ENCODE results near the gene MORN2.
"Not testable (repeated sequence)": the region's sequence is repeated elsewhere in the genome, so short reads cannot be mapped to it uniquely, and the experiment has no call there.

MORN2 gene

DNA sequence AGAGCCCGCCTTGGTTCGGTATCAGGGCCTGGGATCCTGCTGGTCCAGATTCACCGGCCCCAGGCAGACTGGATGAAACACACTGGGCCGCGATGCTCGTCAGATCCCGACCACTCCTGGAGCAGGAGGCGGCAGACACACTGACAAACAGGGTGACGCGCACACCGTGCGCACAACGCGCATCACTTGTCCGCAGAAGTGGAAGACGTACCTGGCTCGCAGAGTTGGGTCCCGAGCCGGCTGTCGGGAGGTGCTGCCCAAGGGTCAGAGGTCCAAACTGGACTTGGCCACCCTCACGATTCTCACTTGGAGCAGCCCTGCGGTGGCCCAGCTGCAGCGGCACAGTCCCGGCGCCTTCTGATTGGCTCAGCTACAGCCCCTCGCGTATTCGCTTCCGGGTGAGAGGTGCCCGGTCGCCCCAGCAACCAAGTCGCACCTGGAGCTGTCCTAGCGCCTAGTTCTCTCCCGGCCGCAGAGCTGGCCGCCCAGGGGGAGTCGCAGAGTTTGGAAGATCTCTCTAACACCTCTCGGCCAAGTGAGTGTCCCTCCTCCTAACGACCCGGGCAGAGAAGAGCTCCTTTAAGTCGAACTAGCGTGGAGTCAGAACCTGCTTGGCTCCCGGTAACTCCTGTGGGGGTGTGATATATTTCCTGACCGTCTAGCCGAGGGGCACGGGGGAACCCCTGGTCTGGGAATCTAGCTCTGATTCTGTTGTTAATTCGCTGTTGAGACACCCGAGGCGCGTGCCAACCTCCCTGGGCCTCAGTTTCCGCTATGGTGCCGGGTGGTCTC, at the start of gene MORN2, which contains the start of gene DHX57:
MORN2 (plus strand) TSS at position 401 of the 792 bp plus-strand sequence.
DHX57 (minus strand) TSS at position 359 of the 792 bp plus-strand sequence. CDS start 7,529 bp downstream, outside the sequence.
- peak; percentile 55 to 82 for DNase-seq

DNA sequence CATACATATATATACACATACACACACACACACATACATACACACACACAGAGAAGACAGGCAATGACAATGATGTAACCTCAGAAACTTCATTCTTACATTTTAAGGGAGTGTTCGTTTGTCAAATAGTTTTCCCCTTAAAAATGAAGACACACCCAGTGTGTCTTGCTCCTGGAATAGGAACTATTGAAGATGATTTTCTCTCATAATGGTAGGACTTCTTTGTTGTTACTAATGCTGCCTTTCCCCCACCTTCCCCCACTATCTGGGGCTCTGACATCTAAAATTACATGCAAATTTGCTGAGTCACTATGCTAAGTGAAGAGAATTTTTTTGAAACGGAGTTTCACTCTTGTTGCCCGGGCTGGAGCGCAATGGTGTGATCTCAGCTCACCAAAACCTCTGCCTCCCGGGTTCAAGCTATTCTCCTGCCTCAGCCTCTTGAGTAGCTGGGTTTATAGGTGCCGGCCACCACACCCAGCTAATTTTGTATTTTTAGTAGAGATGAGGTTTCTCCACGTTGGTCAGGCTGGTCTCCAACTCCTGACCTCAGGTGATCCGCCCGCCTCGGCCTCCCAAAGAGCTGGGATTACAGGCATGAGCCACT, 48.1 kb upstream of the MORN2 start:
- not testable (repeated sequence) for DNase-seq

- DNase-seq: no peak
Observed at GRCh38 chr2:38828460-38828859, 47.3 kb upstream of the MORN2 start.

- DNase-seq: no peak
Observed at GRCh38 chr2:38829971-38830370, 45.8 kb upstream of the MORN2 start.

DNA sequence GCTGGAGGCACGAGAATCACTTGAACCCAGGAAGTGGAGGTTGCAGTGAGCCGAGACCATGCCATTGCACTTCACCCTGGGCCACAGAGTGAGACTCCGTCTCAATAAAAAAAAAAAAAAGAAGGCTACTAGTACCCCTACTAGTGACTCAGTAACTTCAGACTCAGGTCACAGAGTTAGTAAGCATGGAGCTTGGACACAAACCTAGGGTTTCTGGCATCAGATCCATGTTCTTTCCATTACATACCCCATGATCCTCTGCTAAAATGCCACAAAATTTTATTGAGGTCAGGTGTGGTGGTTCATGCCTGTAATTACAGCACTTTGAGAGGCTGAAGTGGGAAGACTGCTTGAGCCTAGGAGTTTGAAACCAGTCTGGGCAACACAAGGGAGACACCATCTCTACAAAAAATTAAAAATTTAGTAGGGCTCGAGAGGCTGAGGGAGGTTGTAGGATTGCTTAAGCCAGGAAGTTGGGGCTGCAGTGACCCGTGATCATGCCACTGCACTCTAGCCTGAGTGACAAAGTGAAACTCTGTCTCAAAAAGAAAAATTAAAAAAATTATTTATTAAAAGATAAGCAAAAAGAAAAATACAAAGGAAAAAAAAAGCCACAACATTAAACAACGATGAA, 45.1 kb upstream of the MORN2 start:
- no peak for DNase-seq

- no peak for DNase-seq
Observed at GRCh38 chr2:38835015-38835601, 40.7 kb upstream of the MORN2 start.

DNA sequence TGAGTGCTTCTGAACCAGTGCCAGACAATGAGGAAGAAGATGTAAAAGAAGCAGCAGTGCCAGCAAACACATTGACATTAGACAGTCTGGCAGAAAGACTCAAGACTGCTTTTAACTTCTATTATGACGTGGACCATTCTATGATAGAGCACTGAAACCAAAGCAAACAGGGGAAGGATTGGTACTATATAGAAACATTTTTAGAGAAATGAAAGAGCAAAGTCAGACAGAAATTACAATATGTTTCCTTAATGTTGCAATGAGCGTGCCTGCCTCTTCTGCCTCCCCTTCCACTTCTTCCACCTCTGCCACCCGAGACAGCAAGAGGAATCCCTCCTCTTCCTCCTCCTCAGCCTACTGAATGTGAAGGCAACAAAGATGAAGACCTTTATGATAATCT, 39.8 kb upstream of the MORN2 start:
- DNase-seq: no peak

DNA sequence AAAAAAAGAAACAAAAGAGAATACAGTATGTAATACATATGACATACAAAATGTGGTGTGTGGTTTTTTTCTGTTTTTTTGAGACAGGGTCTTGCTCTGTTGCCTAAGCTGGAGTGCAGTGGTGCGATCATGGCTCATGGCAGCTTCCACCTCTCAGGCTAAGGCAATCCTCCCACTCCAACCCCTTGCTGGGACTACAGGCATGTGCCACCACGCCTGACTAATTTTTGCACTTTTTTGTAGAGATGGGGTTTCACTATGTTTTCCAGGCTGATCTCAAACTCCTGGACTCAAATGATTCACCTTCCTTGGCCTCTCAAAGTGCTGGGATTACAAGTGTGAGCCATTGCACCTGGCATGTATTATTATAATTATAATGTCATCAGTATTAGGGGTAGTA, 39.0 kb upstream of the MORN2 start:
- DNase-seq: no peak

DNA sequence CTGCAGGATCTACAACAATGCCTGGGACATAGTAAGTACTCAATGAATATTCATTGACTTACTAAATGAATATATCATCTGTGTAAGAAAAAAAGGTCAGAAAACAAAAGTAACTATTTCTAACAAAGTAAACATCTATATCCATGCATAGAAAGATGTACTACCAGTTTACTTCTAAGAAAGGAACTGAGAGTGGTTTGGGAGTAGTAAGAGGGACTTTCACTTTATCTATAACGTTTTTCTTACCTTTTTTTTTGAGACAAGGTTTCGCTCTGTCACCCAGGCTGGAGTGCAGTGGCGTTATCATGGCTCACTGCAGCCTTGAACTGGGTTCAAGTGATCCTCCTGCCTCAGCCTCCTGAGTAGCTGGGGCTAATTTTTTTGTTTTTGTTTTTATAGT, 25.7 kb upstream of the MORN2 start:
- DNase-seq: no peak

DNA sequence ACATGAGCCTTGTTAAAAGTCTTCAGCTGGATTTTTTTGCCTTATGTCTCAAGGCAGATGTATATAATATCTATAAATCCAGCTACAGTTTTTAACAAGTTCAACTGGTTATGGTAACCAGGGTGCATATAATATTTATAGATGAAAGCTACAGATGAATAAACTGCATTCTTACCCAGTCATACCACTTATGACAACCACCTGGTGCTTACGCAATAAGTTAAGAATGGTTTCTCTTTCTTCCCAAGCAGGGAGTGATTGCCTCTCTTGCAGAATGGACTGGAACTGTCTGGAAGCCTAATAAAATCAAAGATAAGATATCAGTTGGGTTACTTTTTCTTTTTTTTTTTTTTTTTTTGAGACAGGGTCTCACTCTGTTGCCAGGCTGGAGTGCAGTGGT, 19.6 kb upstream of the MORN2 start:
- DNase-seq: no peak

DNA sequence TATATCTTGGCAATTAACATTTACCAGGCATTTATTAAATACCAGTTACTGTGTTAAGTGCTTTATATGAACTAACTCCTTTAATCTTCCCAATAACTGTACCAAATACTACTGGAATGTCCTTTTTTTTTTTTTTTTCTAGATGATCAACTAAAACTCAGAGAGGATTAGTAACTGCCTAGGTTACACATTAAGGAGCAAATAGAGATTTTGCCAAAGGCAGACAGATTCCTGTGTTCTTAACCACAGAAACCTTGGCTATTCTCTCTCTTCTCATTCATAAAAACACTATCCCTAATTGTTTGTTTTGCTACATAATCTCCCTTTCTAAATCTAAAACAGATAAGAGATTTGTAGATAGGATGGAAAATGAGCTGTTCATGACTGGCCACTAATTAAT, 13.3 kb upstream of the MORN2 start:
- no peak for DNase-seq

GRCh38 chr2:38863061-38863695, 12.6 kb upstream of the MORN2 start:
- DNase-seq: no peak

- no peak for DNase-seq
Observed at GRCh38 chr2:38866773-38867443, 8.9 kb upstream of the MORN2 start.

GRCh38 chr2:38871432-38871831, 4.3 kb upstream of the MORN2 start:
- DNase-seq: no peak

DNA sequence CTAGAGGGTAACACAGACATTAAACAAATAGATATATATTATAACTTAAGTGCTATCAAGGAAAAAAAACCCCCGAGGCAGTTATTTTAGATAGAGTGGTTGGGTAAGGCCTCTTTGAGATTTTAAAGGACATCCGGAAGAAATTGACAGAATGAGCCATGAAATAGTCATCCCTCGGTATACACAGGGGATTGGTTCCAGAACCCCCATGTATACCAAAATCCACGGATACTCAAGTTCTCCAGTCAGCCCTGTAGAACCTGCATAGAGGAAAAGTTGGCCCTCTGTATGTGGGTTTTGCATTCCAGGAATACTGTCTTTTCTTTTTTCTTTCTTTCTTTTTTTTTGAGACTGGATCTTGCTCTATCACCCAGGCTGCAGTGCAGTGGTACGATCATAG, 2.0 kb upstream of the MORN2 start:
- DNase-seq: no peak

DNA sequence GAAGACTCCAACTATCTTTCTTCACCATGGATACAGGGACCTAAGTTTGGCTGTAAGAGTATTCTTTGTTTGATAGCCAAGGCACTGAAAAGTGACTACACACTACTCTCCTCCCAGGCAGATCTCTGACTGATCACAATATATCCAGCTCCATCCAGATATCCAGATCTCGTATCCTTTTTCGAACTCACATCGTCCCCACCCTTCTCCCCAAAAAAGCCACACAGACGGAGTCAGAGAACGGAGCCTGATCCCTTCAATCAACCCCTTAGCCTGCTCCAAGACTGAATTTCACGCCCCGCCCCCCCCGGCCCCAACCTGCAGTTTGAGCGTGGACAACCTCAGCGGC, 575 bp upstream of the MORN2 start:
- DNase-seq: peak in 1 of 2 donors; percentile 31

GRCh38 chr2:38876407-38876806, 631 bp downstream of the MORN2 start:
- DNase-seq: no peak

GRCh38 chr2:38886063-38886462, 10.3 kb downstream of the MORN2 start:
- no peak for DNase-seq

GRCh38 chr2:38887347-38887746, 11.6 kb downstream of the MORN2 start:
- no peak for DNase-seq

DNA sequence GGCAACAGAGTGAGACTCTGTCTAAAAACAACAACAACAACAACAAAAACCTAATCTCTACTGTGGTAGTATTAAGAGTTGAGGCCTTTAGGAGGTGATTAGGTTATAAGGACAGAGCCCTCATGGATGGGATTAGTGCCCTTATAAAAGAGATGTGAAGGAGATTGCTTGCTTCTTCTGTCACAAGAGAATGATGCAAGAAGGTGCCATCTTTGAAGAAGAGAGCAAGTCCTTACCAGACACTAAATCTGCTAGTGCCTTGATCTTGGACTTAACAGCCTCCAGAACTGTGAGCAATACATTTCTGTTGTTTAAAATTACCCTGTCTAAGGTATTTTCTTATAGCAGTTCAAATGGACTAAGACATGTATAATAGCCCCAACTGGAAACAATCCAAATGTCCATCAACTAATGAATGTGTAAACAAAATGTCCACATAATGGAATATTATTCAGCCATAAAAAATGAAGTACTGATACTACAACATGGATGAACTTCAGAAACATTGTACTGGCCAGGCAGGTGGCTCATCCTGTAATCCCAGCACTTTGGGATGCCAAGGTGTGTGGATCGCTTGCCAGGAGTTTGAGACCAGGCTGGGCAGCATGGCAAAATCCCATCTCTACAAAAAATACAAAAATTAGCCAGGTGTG, 12.3 kb downstream of the MORN2 start:
- no peak for DNase-seq

GRCh38 chr2:38889045-38889444, 13.3 kb downstream of the MORN2 start:
- DNase-seq: no peak

DNA sequence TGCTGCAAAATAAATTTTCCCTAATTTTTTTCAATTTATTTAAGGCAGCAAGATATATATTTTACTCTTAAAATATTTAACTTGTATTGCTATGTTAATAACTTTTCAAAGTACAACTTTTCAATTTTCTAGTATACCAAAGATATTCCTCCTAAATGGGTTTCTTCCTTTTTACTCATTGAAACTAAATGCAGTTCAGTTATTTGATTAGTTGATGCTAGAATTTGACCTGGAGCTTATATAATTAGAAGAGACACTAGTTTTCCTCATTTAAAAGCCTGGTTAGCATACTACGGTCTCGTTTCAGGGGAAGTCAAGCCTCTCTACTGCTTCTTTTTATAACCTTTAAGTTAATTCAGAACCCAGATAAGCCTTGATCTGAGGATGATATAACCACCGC, 13.8 kb downstream of the MORN2 start, which contains the start of gene ARHGEF33:
ARHGEF33 (plus strand) TSS at position 301 of the 400 bp plus-strand sequence. CDS start 29,573 bp downstream, outside the sequence.
- no peak for DNase-seq

All from hippocampal formation (tissue), 2 donors.